PC-9 (cell line): ENCODE data around the gene PNPLA7. TPM values are rescaled to one million over a fixed set of nuclear protein-coding genes. Genes with fewer than 3 reads are reported as not detected.

ENCODE experiments used
- BruUV-seq: library from RNA; stranded (reverse); fragments of 400-500 nt; replicated peaks from 2 replicates; lab custom pipeline; 2021; lab: Mats Ljungman, UMichigan
- CTCF ChIA-PET: fragments of 300-600 bp; sonication (Branson Sonifier 250); formaldehyde crosslinking; loops from one replicate; lab custom pipeline; 2022; ENCODE audit warnings: antibody characterized with exemption; lab: Charles Lee
- POLR2A ChIA-PET: fragments of 300-600 bp; sonication (Branson Sonifier 250); formaldehyde crosslinking; loops from one replicate; lab custom pipeline; 2022; ENCODE audit warnings: antibody characterized with exemption; ENCODE audit not compliant: unreplicated experiment; lab: Charles Lee
- DNase-seq, 2 experiments: peaks; one replicate each; pipeline versions ENCODE4 v3.0.0 to v3.0.0-alpha.2; 2015 to 2022; ENCODE audit warnings: mixed read lengths in 1 of 2
- H2AFZ ChIP-seq: fragments of 200-600 bp; sonication (generic); 2 replicates; pipeline ENCODE4 v1.8.1; 2017; ENCODE audit warnings: antibody characterized with exemption
- H3F3A ChIP-seq: fragments of 200-600 bp; sonication (generic); 2 replicates; pipeline ENCODE4 v1.8.1; 2017; ENCODE audit warnings: antibody characterized with exemption, mild to moderate bottlenecking, low read depth; ENCODE audit not compliant: insufficient read depth
- H3K27ac ChIP-seq: fragments of 200-600 bp; sonication (generic); 2 replicates; pipeline ENCODE4 v1.6.1; 2016; ENCODE audit warnings: mixed run types
- H3K27me3 ChIP-seq: fragments of 200-600 bp; sonication (generic); 2 replicates; pipeline ENCODE4 v1.6.1; 2016; ENCODE audit warnings: low read depth, mixed run types; ENCODE audit not compliant: insufficient read depth
- H3K36me3 ChIP-seq: fragments of 200-600 bp; sonication (generic); 2 replicates; pipeline ENCODE4 v1.6.1; 2016; ENCODE audit warnings: low read depth, mixed run types
- H3K4me1 ChIP-seq: fragments of 200-600 bp; sonication (generic); replicated peaks from 2 replicates; pipeline ENCODE4 v1.6.1; 2016; ENCODE audit warnings: mixed run types; ENCODE audit not compliant: insufficient read depth
- H3K4me2 ChIP-seq: fragments of 200-600 bp; sonication (generic); 2 replicates; pipeline ENCODE4 v1.6.1; 2017; ENCODE audit warnings: mixed run types
- H3K4me3 ChIP-seq: fragments of 200-600 bp; sonication (generic); 2 replicates; pipeline ENCODE4 v1.6.1; 2016; ENCODE audit warnings: mixed run types
- H3K79me2 ChIP-seq: fragments of 200-600 bp; sonication (generic); 2 replicates; pipeline ENCODE4 v1.6.1; 2017; ENCODE audit warnings: low read depth, mixed run types
- H3K9me2 ChIP-seq: fragments of 200-600 bp; sonication (generic); 2 replicates; pipeline ENCODE4 v1.8.1; 2017; ENCODE audit warnings: mild to moderate bottlenecking; ENCODE audit not compliant: insufficient read depth
- H3K9me3 ChIP-seq: fragments of 200-600 bp; sonication (generic); 2 replicates; pipeline ENCODE4 v1.8.1; 2016; ENCODE audit warnings: low read depth; ENCODE audit not compliant: insufficient read depth
- H4K20me1 ChIP-seq: fragments of 200-600 bp; sonication (generic); 2 replicates; pipeline ENCODE4 v1.8.1; 2017; ENCODE audit not compliant: insufficient read depth
- CTCF ChIP-seq: fragments of 200-600 bp; sonication (generic); conservative IDR thresholded peaks from 2 replicates; pipeline ENCODE4 v1.6.1; 2017; ENCODE audit warnings: mixed run types, antibody characterized with exemption, mild to moderate bottlenecking, moderate library complexity
- EZH2 ChIP-seq: fragments of 200-600 bp; sonication (generic); IDR thresholded peaks from 2 replicates; pipeline ENCODE4 v1.8.0; 2017; ENCODE audit warnings: antibody characterized with exemption, low read depth
- intact Hi-C: fragments of 100-400 bp; cut with micrococcal nuclease; formaldehyde crosslinking; loops from one replicate; pipeline ENCODE4 v1.10.0; 2022; ENCODE audit not compliant: unreplicated experiment
- total RNA-seq: library from RNA; stranded (reverse); gene quantifications from 2 replicates; pipeline ENCODE4 v1.2.3, GENCODE V29; 2021

Gene PNPLA7
- total RNA-seq, 1 experiment from 2014 or later: 1.9 TPM

DNA sequence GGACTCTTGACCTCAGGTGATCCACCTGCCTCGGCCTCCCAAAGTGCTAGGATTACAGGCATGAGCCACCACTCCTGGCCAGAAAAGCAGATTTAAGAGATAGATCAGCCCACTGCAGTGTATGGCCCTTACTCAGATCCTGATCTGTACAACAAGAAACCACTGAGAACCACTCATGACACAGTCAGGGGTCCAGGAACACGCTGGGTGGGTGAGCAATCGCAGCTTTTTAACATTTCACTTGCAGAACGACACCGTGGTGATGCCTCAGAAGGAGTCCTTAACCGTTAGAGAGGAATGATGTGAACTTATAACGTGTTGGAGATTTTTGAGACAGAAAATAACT lies 45.8 kb downstream of the PNPLA7 start:
- no peaks in the 10 kb centered on the region for H3K9me3 ChIP-seq
- no TSS peak for BruUV-seq
- no peak overlapping the region for H3K27ac ChIP-seq
- ChIA-PET POLR2A (no interaction called here), CTCF (interaction anchor here (0.7 kb wide), 1 partner anchor 26 kb away, joined by 3 read pairs; no protein-coding TSS in a partner anchor)
- no peak overlapping the region for H3K4me3 ChIP-seq
- peaks cover 10% of the 10 kb centered on the region; the same call in 1 of the 2 replicates for H3F3A ChIP-seq
- H3K4me1 ChIP-seq: peaks cover 6% of the 10 kb centered on the region
- no peak overlapping the region for H2AFZ ChIP-seq
- no peak overlapping the region for H3K4me2 ChIP-seq
- H3K27me3 ChIP-seq: peaks cover 9% of the 10 kb centered on the region
- intact Hi-C loops: no loop called here
- DNase-seq: no peak
- no peaks in the 10 kb centered on the region for H3K36me3 ChIP-seq
- TF ChIP-seq EZH2: no peak
- no peak for TF ChIP-seq CTCF
- no peaks in the 10 kb centered on the region for H3K79me2 ChIP-seq
- H4K20me1 ChIP-seq: no peaks in the 10 kb centered on the region
- no peaks in the 10 kb centered on the region for H3K9me2 ChIP-seq

GRCh38 chr9:137502008-137502911 lies 47.9 kb downstream of the PNPLA7 start:
- BruUV-seq: no TSS peak
- intact Hi-C loops: no loop called here
- Histone ChIP-seq H3K9me2 (no peaks in the 10 kb centered on the region), H3K9me3 (no peaks in the 10 kb centered on the region), H3K4me2 (no peak overlapping the region), H3F3A (peaks cover 10% of the 10 kb centered on the region; the same call in 1 of the 2 replicates), H3K79me2 (no peaks in the 10 kb centered on the region), H3K27me3 (peaks cover 9% of the 10 kb centered on the region), H3K4me3 (no peak overlapping the region), H3K4me1 (peaks cover 6% of the 10 kb centered on the region), H3K36me3 (no peaks in the 10 kb centered on the region), H2AFZ (no peak overlapping the region), H3K27ac (no peak overlapping the region), H4K20me1 (no peaks in the 10 kb centered on the region)
- TF ChIP-seq CTCF (no peak), EZH2 (no peak)
- ChIA-PET POLR2A (no interaction called here), CTCF (interaction anchor here (0.7 kb wide), 1 partner anchor 32 kb away, joined by 3 read pairs; no protein-coding TSS in a partner anchor)
- peak; percentile 65 to 72 for DNase-seq

- Histone ChIP-seq H3K4me1 (peaks cover 6% of the 10 kb centered on the region), H4K20me1 (no peaks in the 10 kb centered on the region), H3K9me2 (no peaks in the 10 kb centered on the region), H2AFZ (no peak overlapping the region), H3K79me2 (no peaks in the 10 kb centered on the region), H3K4me2 (no peak overlapping the region), H3K27ac (no peak overlapping the region), H3K4me3 (no peak overlapping the region), H3K27me3 (peaks cover 4% of the 10 kb centered on the region), H3K9me3 (no peaks in the 10 kb centered on the region), H3F3A (peaks cover 10% of the 10 kb centered on the region; the same call in 1 of the 2 replicates), H3K36me3 (no peaks in the 10 kb centered on the region)
- ChIA-PET POLR2A (no interaction called here), CTCF (no interaction called here)
- no peak for TF ChIP-seq CTCF
- no peak for TF ChIP-seq EZH2
- intact Hi-C loops: no loop called here
- no peak for DNase-seq
- no TSS peak for BruUV-seq
Observed at GRCh38 chr9:137501457-137501856, 48.7 kb downstream of the PNPLA7 start.
